H1 (cell line): ENCODE data around the gene LMOD2. TPM values are rescaled to one million over a fixed set of nuclear protein-coding genes. Genes with fewer than 3 reads are reported as not detected.

Source experiments
- CTCF ChIA-PET: fragments of 300-600 bp; sonication (Branson Sonifier 250); formaldehyde crosslinking; loops from one replicate; lab custom pipeline; 2021; ENCODE audit not compliant: partially characterized antibody; lab: Charles Lee
- POLR2A ChIA-PET: fragments of 300-600 bp; sonication (Branson Sonifier 250); formaldehyde crosslinking; loops from one replicate; lab custom pipeline; 2021; ENCODE audit warnings: inconsistent platforms; ENCODE audit not compliant: partially characterized antibody; lab: Charles Lee
- DNase-seq, 2 experiments: peaks; one replicate each; pipeline versions ENCODE4 v3.0.0 to v3.0.0-alpha.2; 2010 to 2022; ENCODE audit warnings: low spot score in 2 of 2, low read depth in 1 of 2, mixed read lengths in 1 of 2
- FAIRE-seq: peaks from 2 replicates; lab custom pipeline; 2011; peaks lifted over from hg19 to GRCh38; lab: Jason Lieb, UNC
- H2AFZ ChIP-seq: 2 replicates; pipeline ENCODE4 v1.8.1; 2012; ENCODE audit warnings: low read length, inconsistent platforms
- H2AK5ac ChIP-seq: 2 replicates; pipeline ENCODE4 v1.6.1; 2013; ENCODE audit warnings: low read depth, low read length
- H2BK120ac ChIP-seq: replicated peaks from 2 replicates; pipeline ENCODE3; 2013; ENCODE audit warnings: low read depth, low read length, inconsistent platforms
- H2BK12ac ChIP-seq: 2 replicates; pipeline ENCODE4 v1.6.1; 2013; ENCODE audit warnings: low read depth, low read length
- H2BK15ac ChIP-seq: 2 replicates; pipeline ENCODE4 v1.6.1; 2013; ENCODE audit warnings: low read length
- H2BK20ac ChIP-seq: 2 replicates; pipeline ENCODE4 v1.6.1; 2013; ENCODE audit warnings: low read length
- H2BK5ac ChIP-seq: 2 replicates; pipeline ENCODE4 v1.6.1; 2013; ENCODE audit warnings: low read depth, low read length
- H3K14ac ChIP-seq: 2 replicates; pipeline ENCODE4 v1.6.1; 2013; ENCODE audit warnings: inconsistent platforms; ENCODE audit not compliant: insufficient read length
- H3K18ac ChIP-seq: 2 replicates; pipeline ENCODE4 v1.6.1; 2013; ENCODE audit warnings: low read length; ENCODE audit errors: extremely low read depth
- H3K23ac ChIP-seq: 2 replicates; pipeline ENCODE4 v1.6.1; 2013; ENCODE audit warnings: inconsistent platforms; ENCODE audit not compliant: insufficient read length
- H3K23me2 ChIP-seq: 2 replicates; pipeline ENCODE4 v1.6.1; 2013; ENCODE audit warnings: low read depth, low read length
- H3K27ac ChIP-seq: 2 replicates; pipeline ENCODE4 v1.6.1; 2011; ENCODE audit warnings: low read depth, low read length, inconsistent platforms
- H3K27me3 ChIP-seq, 4 experiments: replicated peaks in 1 of 4; 1 replicate in 1 of 4; 2 replicates in 3 of 4; pipeline versions ENCODE4 v1.6.1 to v1.8.1; 2011 to 2013; ENCODE audit warnings: low read length in 3 of 4, mild to moderate bottlenecking in 3 of 4, inconsistent platforms in 2 of 4, mixed read lengths in 2 of 4, moderate library complexity in 1 of 4; ENCODE audit not compliant: control insufficient read depth in 3 of 4, insufficient read depth in 3 of 4; ENCODE audit errors: extremely low read depth in 1 of 4
- H3K36me3 ChIP-seq, 4 experiments: 2 replicates each; pipeline versions ENCODE4 v1.6.1 to v1.8.1; 2011 to 2013; ENCODE audit warnings: mild to moderate bottlenecking in 4 of 4, low read length in 3 of 4, moderate library complexity in 2 of 4, control low read depth in 1 of 4, inconsistent platforms in 1 of 4; ENCODE audit not compliant: insufficient read depth in 4 of 4, control insufficient read depth in 2 of 4
- H3K4ac ChIP-seq: replicated peaks from 2 replicates; pipeline ENCODE3; 2013; ENCODE audit warnings: low read length, low read depth, mixed read lengths, inconsistent platforms; ENCODE audit not compliant: insufficient read length
- H3K4me1 ChIP-seq, 4 experiments: replicated peaks in 1 of 4; 1 replicate in 1 of 4; 2 replicates in 3 of 4; pipeline versions ENCODE4 v1.6.1 to v1.8.1; 2011 to 2013; ENCODE audit warnings: low read length in 3 of 4, inconsistent platforms in 2 of 4, mixed read lengths in 1 of 4; ENCODE audit not compliant: insufficient read depth in 4 of 4, control insufficient read depth in 3 of 4
- H3K4me2 ChIP-seq, 2 experiments: 2 replicates each; pipeline versions ENCODE4 v1.6.1 to v1.8.1; 2011 to 2013; ENCODE audit warnings: low read depth in 2 of 2, low read length in 2 of 2, control low read depth in 1 of 2, inconsistent platforms in 1 of 2, mild to moderate bottlenecking in 1 of 2; ENCODE audit not compliant: insufficient read depth in 1 of 2
- H3K4me3 ChIP-seq, 4 experiments: fragments of 200-600, 300-600 bp in 1 of 4; sonication (generic), shearing (Covaris generic), sonication (Bioruptor Twin) in 1 of 4; 2 replicates each; pipeline versions ENCODE4 v1.5.1 to v1.8.1; 2011 to 2016; ENCODE audit warnings: low read length in 4 of 4, low read depth in 3 of 4, control low read depth in 2 of 4, inconsistent platforms in 2 of 4, mild to moderate bottlenecking in 2 of 4, mixed read lengths in 1 of 4, moderate library complexity in 1 of 4; ENCODE audit not compliant: insufficient read depth in 2 of 4; ENCODE audit errors: extremely low read depth in 1 of 4
- H3K56ac ChIP-seq: replicated peaks from 2 replicates; pipeline ENCODE3; 2013; ENCODE audit warnings: low read depth, mild to moderate bottlenecking, mixed read lengths, low read length, inconsistent platforms; ENCODE audit not compliant: insufficient read length
- H3K79me1 ChIP-seq: 2 replicates; pipeline ENCODE4 v1.6.1; 2013; ENCODE audit warnings: low read depth, low read length, control low read depth
- H3K79me2 ChIP-seq, 2 experiments: 2 replicates each; pipeline versions ENCODE4 v1.6.1 to v1.8.1; 2012 to 2013; ENCODE audit warnings: low read length in 2 of 2, mild to moderate bottlenecking in 2 of 2, inconsistent platforms in 1 of 2; ENCODE audit not compliant: insufficient read depth in 2 of 2, control insufficient read depth in 1 of 2
- H3K9ac ChIP-seq, 4 experiments: replicated peaks in 1 of 4; 1 replicate in 1 of 4; 2 replicates in 3 of 4; pipeline versions ENCODE4 v1.6.1 to v1.8.1; 2011 to 2013; ENCODE audit warnings: low read depth in 3 of 4, low read length in 3 of 4, control low read depth in 2 of 4, mild to moderate bottlenecking in 2 of 4, moderate library complexity in 2 of 4, inconsistent platforms in 1 of 4; ENCODE audit errors: extremely low read depth in 1 of 4
- H3K9me3 ChIP-seq, 2 experiments: 2 replicates each; pipeline versions ENCODE4 v1.6.1 to v1.8.1; 2012 to 2013; ENCODE audit warnings: mild to moderate bottlenecking in 2 of 2, moderate library complexity in 2 of 2, control low read depth in 1 of 2, inconsistent platforms in 1 of 2, low read depth in 1 of 2, low read length in 1 of 2, mixed read lengths in 1 of 2; ENCODE audit not compliant: insufficient read depth in 2 of 2
- H4K20me1 ChIP-seq, 2 experiments: replicated peaks in 1 of 2; 2 replicates each; pipeline versions ENCODE3 to v1.8.1; 2011 to 2013; ENCODE audit warnings: inconsistent platforms in 2 of 2, low read length in 2 of 2, mild to moderate bottlenecking in 1 of 2; ENCODE audit not compliant: insufficient read depth in 2 of 2, control insufficient read depth in 1 of 2
- H4K5ac ChIP-seq: 2 replicates; pipeline ENCODE4 v1.6.1; 2013; ENCODE audit warnings: low read length, low read depth, mixed read lengths, inconsistent platforms; ENCODE audit not compliant: insufficient read length
- H4K8ac ChIP-seq: 2 replicates; pipeline ENCODE4 v1.8.0; 2013; ENCODE audit warnings: mild to moderate bottlenecking, moderate library complexity, low read length, inconsistent platforms; ENCODE audit not compliant: insufficient read depth; ENCODE audit errors: extremely low read depth
- H4K91ac ChIP-seq: replicated peaks from 2 replicates; pipeline ENCODE3; 2013; ENCODE audit warnings: low read length, mixed read lengths, inconsistent platforms; ENCODE audit not compliant: insufficient read length
- ATF2 ChIP-seq: IDR thresholded peaks from 2 replicates; pipeline ENCODE4 v1.6.1; 2012; ENCODE audit warnings: low read length, inconsistent platforms
- KDM1A ChIP-seq: fragments of 200-600, 300-600 bp; sonication (generic); IDR thresholded peaks from 2 replicates; pipeline ENCODE4 v1.7.1; 2016; ENCODE audit warnings: mild to moderate bottlenecking, low read length, borderline replicate concordance
- MAFK ChIP-seq: IDR thresholded peaks from 2 replicates; pipeline ENCODE4 v1.6.1; 2012; ENCODE audit warnings: low read depth, mild to moderate bottlenecking, improper control_type of control experiment, low read length
- PHF8 ChIP-seq: fragments of 200-600 bp; sonication (generic); conservative IDR thresholded peaks from 2 replicates; pipeline ENCODE4 v1.7.1; 2012; ENCODE audit warnings: low read depth, mild to moderate bottlenecking, inconsistent platforms, low read length, moderate library complexity
- RAD21 ChIP-seq, 2 experiments: IDR thresholded peaks in 1 of 2; conservative IDR thresholded peaks in 1 of 2; 2 replicates each; pipeline ENCODE4 v1.6.1; 2011; ENCODE audit warnings: low read depth in 2 of 2, low read length in 2 of 2, improper control_type of control experiment in 1 of 2, inconsistent platforms in 1 of 2, mild to moderate bottlenecking in 1 of 2, moderate library complexity in 1 of 2
- RBBP5 ChIP-seq: IDR thresholded peaks from 2 replicates; pipeline ENCODE4 v1.7.1; 2012; ENCODE audit warnings: low read depth, mild to moderate bottlenecking, inconsistent platforms, low read length, moderate library complexity, borderline replicate concordance
- RFX5 ChIP-seq: IDR thresholded peaks from 2 replicates; pipeline ENCODE4 v1.6.1; 2011; ENCODE audit warnings: low read depth, low read length, improper control_type of control experiment, borderline replicate concordance
- SAP30 ChIP-seq: fragments of 300-600 bp; sonication (generic); IDR thresholded peaks from 2 replicates; pipeline ENCODE4 v1.7.1; 2012; ENCODE audit warnings: low read length, moderate library complexity, mild to moderate bottlenecking, inconsistent platforms; ENCODE audit not compliant: insufficient read depth, insufficient replicate concordance
- SIX5 ChIP-seq: IDR thresholded peaks from 2 replicates; pipeline ENCODE4 v1.6.1; 2011; ENCODE audit warnings: mild to moderate bottlenecking, low read depth, low read length
- SP2 ChIP-seq: IDR thresholded peaks from 2 replicates; pipeline ENCODE4 v1.6.1; 2012; ENCODE audit warnings: mild to moderate bottlenecking, low read length, inconsistent platforms
- TBP ChIP-seq: IDR thresholded peaks from 2 replicates; pipeline ENCODE4 v1.6.1; 2011; ENCODE audit warnings: low read depth, low read length, improper control_type of control experiment
- WGBS, 2 experiments: shearing (Covaris generic) in 1 of 2; methylation state at CpG; one replicate each; pipeline versions ENCODE4 v1.1.6 to v1.1.7; 2013 to 2015; ENCODE audit warnings: low lambda C conversion rate in 2 of 2, mixed read lengths in 2 of 2, inconsistent platforms in 1 of 2, low coverage in 1 of 2, missing lambda C conversion rate in 1 of 2; ENCODE audit not compliant: insufficient replicate concordance in 2 of 2, insufficient coverage in 1 of 2, insufficient read length in 1 of 2; ENCODE audit errors: extremely low coverage in 1 of 2, missing lambda C conversion rate in 1 of 2; 5-methylcytosine and 5-hydroxymethylcytosine counted together
- polyA plus RNA-seq, 7 experiments: library from polyadenylated mRNA; depleted of rRNA in 3 of 7; stranded (reverse) in 5 of 7; unstranded in 2 of 7; fragments of >200 nt in 5 of 7; fragments of 200-250 nt in 2 of 7; gene quantifications; 1 replicate in 5 of 7; 2 replicates in 1 of 7; 4 replicates in 1 of 7; pipeline versions ENCODE4 v1.2.1 to v1.2.3, GENCODE V29; 2011 to 2013; ENCODE audit warnings: missing spikeins in 2 of 7, mixed read lengths in 2 of 7
- total RNA-seq: library from RNA; stranded (reverse); fragmentation: NEBNext Ultra II Directional; extraction: Animal tissue kit (Norgen Biotek cat#: 25700); gene quantifications from 2 replicates; pipeline ENCODE4 v1.2.1, GENCODE V29; 2021

Gene LMOD2
- total and polyA plus RNA-seq, 2 of the 8 experiments (the other 6 are each of a cell fraction or from before 2014, with no cell fraction given), result 0.03 to 0.22 TPM

GRCh38 chr7:123712619-123713018 is 57.0 kb downstream of the LMOD2 start:
- H2BK15ac ChIP-seq, result no peak overlapping the region
- TF ChIP-seq KDM1A, result no peak
- TF ChIP-seq SIX5, result no peak
- TF ChIP-seq RAD21 (IDR thresholded peaks at IDR 0.05 in 1 of 2, conservative IDR thresholded peaks at IDR 0.05 in 1 of 2; ENCODE audit: low read depth in 2 of 2, low read length in 2 of 2), result no peak
- no peak for TF ChIP-seq MAFK
- TF ChIP-seq RFX5, result no peak
- TF ChIP-seq SP2, result no peak
- no peak for TF ChIP-seq PHF8
- no peak for TF ChIP-seq RBBP5
- no peak for TF ChIP-seq SAP30
- no peak for TF ChIP-seq ATF2
- TF ChIP-seq TBP, result no peak

More at GRCh38 chr7:123712619-123713018, 57.0 kb downstream of the LMOD2 start:
- H3K4me1 ChIP-seq, result peaks cover 0 to 3% (median under 1%) of the 10 kb centered on the region in 4 experiments; a peak in 2 of 7 replicates
- H4K91ac ChIP-seq, result no peak overlapping the region
- WGBS, 2 experiments, result 92% methylated on average over 1 of the region's 1 CpG; no CpG with 5 or more reads in 1 of the 2 experiments
- no peak overlapping the region for H2BK120ac ChIP-seq
- no peak overlapping the region for H3K4me3 ChIP-seq
- no peak overlapping the region for H3K4me2 ChIP-seq
- H3K4ac ChIP-seq, result no peak overlapping the region
- peaks cover 0 to 79% of the 10 kb centered on the region in 2 experiments; a peak in 3 of 4 replicates for H3K79me2 ChIP-seq
- H3K79me1 ChIP-seq, result 0 out of 2 replicates have a peak, but pooled peaks cover 2% of the 10 kb centered on the region
- H3K27me3 ChIP-seq, result no peaks in the 10 kb centered on the region
- H4K8ac ChIP-seq, result no peak overlapping the region
- ChIA-PET CTCF (interaction anchor here (0.7 to 1.6 kb wide), 4 partner anchors 9 to 88 kb away, joined by 3 to 5 read pairs (median 4); no protein-coding TSS in a partner anchor), POLR2A (no interaction called here)
- peaks cover 2 to 8% of the 10 kb centered on the region in 2 experiments for H4K20me1 ChIP-seq
- H2BK12ac ChIP-seq, result no peak overlapping the region
- no peaks in the 10 kb centered on the region; the same call in 1 of the 2 replicates for H3K23me2 ChIP-seq
- H2BK5ac ChIP-seq, result no peak overlapping the region
- no peak overlapping the region for H2AK5ac ChIP-seq
- no peak overlapping the region for H2BK20ac ChIP-seq
- H3K18ac ChIP-seq, result no peak overlapping the region
- no peak overlapping the region for H3K27ac ChIP-seq
- DNase-seq, result no peak
- H3K23ac ChIP-seq, result no peak overlapping the region
- no peak overlapping the region for H3K9ac ChIP-seq
- H4K5ac ChIP-seq, result no peak overlapping the region
- peaks cover 0 to 22% (median 3%) of the 10 kb centered on the region in 4 experiments; a peak in 6 of 8 replicates for H3K36me3 ChIP-seq
- no peaks in the 10 kb centered on the region for H3K9me3 ChIP-seq
- no peak overlapping the region for H3K14ac ChIP-seq
- FAIRE-seq, result no peak
- no peak overlapping the region for H2AFZ ChIP-seq
- H3K56ac ChIP-seq, result no peak overlapping the region
